Subcutaneous abdominal adipose tissue (tissue), 5 donors: ENCODE results near the gene CST9L.

Experiments
- H3K27ac ChIP-seq: one replicate; pipeline ENCODE4 v1.7.0; 2013; ENCODE audit warnings: low read depth, mild to moderate bottlenecking, inconsistent platforms, low read length, moderate library complexity
- H3K27me3 ChIP-seq, 5 donors: one replicate each; pipeline ENCODE4 v1.7.0; 2013; ENCODE audit warnings: low read length in 5 of 5, inconsistent platforms in 1 of 5; ENCODE audit not compliant: control insufficient read depth in 5 of 5, insufficient read depth in 4 of 5
- H3K36me3 ChIP-seq, 5 donors: one replicate each; pipeline ENCODE4 v1.7.0; 2013; ENCODE audit warnings: low read length in 5 of 5; ENCODE audit not compliant: control insufficient read depth in 5 of 5, insufficient read depth in 5 of 5
- H3K4me1 ChIP-seq, 5 donors: one replicate each; pipeline ENCODE4 v1.7.0; 2013; ENCODE audit warnings: low read length in 5 of 5, mild to moderate bottlenecking in 3 of 5, moderate library complexity in 1 of 5; ENCODE audit not compliant: control insufficient read depth in 5 of 5, insufficient read depth in 5 of 5
- H3K4me3 ChIP-seq, 5 donors: one replicate each; pipeline ENCODE4 v1.7.0; 2013; ENCODE audit warnings: low read length in 5 of 5, low read depth in 1 of 5
- H3K9ac ChIP-seq, 5 donors: one replicate each; pipeline ENCODE4 v1.7.0; 2013; ENCODE audit warnings: low read length in 5 of 5, mild to moderate bottlenecking in 4 of 5, moderate library complexity in 3 of 5
- H3K9me3 ChIP-seq, 5 donors: one replicate each; pipeline ENCODE4 v1.7.0; 2013; ENCODE audit warnings: low read length in 5 of 5; ENCODE audit not compliant: control insufficient read depth in 5 of 5
- donor health status: healthy.
- donor health status: healthy.
- donor health status: healthy.
- donor health status: healthy.
- donor health status: healthy.

Gene CST9L

DNA sequence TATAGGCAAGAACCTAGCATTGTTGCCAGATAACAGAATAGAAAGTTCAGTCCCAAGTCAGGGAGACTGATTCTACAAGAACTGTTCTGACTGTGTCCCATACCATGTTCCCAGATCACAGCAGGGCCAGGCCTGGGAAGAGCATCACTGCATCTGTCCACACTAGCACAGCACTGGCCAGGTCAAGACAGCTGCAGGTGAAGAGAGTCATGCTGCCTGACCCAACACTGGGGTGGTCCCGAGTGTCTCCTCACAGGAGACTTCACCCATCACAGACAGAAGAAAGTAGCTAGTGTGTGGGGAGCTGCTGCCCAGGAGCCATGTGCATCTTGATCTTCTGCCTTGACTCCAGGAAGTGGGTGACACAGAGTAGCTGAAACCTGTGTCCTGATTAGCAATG is 1.3 kb upstream of the CST9L start:
- Histone ChIP-seq H3K27me3 (peaks cover 0 to 7% (median 2%) of the 10 kb centered on the region in 5 donors), H3K36me3 (no peaks in the 10 kb centered on the region), H3K27ac (no peak overlapping the region), H3K4me1 (no peaks in the 10 kb centered on the region), H3K4me3 (no peak overlapping the region), H3K9me3 (no peaks in the 10 kb centered on the region), H3K9ac (no peak overlapping the region)

DNA sequence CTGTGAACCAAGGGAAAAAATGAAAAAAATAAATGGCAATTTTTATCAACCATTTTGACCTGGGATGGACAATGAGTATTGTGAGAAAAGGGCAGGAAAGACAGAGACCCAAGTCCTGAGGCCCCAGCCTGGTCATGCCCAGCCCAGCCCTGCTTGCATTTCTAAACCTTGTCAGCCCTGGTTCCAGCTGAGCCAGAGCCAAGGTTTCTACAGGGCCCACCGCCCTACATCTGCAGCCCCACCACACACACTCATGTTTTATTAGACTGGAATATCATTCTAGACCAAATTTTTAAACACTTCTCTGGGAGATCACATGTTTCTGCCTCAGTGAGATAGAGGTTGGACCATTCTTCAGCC is 667 bp upstream of the CST9L start:
- Histone ChIP-seq H3K9ac (no peak overlapping the region), H3K27ac (no peak overlapping the region), H3K4me1 (no peaks in the 10 kb centered on the region), H3K9me3 (no peaks in the 10 kb centered on the region), H3K4me3 (no peak overlapping the region), H3K36me3 (no peaks in the 10 kb centered on the region), H3K27me3 (peaks cover 0 to 7% (median 2%) of the 10 kb centered on the region in 5 donors)

DNA sequence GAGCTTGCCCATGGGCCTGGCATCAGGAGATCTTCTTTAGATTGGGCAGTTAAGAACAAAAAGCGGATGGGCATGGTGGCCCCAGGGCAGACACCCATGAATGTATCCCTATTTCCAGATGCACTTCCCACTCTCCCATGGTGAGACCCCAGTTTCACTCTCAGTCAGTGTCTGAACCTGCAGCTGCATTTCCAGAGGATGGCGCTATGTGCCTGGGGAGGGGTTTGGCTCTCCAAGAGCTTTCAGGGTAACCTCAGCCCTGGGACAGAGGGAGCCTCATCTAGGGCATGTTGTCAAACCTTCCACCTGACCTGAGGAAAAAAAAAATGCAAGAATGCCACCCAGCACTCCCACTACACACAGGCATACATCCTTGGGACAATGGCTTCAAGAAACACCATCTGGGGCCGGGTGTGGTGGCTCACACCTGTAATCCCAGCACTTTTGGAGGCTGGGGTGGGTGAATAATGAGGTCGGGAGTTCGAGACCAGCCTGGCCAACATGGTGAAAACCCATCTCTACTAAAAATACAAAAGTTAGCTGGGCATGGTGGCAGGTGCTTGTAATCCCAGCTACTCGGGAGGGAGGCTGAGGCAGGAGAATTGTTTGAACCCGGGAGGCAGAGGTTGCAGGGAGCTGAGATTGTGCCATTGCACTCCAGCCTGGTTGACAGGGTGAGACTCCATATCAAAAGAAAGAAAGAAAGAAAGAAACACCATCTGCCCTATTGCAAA is 1.9 kb downstream of the CST9L start:
- peaks cover 3 to 18% (median 17%) of the 10 kb centered on the region in 5 donors for H3K9me3 ChIP-seq
- peaks cover 0 to 7% (median 2%) of the 10 kb centered on the region in 5 donors for H3K27me3 ChIP-seq
- H3K4me3 ChIP-seq, result no peak overlapping the region
- no peaks in the 10 kb centered on the region for H3K4me1 ChIP-seq
- H3K27ac ChIP-seq, result no peak overlapping the region
- H3K36me3 ChIP-seq, result no peaks in the 10 kb centered on the region
- H3K9ac ChIP-seq, result no peak overlapping the region

DNA sequence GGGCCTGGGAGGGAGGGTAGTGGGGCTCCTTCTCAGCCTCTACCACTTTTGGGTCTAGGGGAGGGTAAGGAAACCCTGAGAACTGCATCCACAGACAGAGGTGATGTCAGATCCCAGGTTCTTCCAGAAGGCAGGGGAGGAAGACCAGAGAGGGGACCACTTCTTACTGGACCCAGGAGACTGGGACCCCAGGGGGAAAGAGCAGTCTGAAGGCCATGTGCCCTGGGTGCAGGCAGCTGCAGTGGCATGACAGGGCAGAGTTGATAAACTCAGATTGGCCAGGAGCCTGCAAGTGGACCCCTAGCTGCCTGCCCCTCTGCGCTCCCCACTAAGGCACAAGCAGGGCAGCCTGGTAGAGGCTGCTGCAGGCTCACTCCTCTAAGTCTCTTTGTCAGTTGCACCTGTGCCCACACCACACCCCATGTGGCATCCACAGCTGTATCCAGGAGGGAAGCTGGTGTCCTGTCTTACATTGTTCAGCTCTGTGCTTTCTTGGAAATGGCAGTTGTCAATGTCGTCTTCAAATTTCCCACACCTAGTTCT is 2.7 kb downstream of the CST9L start:
- Histone ChIP-seq H3K36me3 (no peaks in the 10 kb centered on the region), H3K9ac (no peak overlapping the region), H3K4me1 (no peaks in the 10 kb centered on the region), H3K27me3 (peaks cover 0 to 7% (median 2%) of the 10 kb centered on the region in 5 donors), H3K4me3 (no peak overlapping the region), H3K27ac (no peak overlapping the region), H3K9me3 (peaks cover 6 to 24% (median 22%) of the 10 kb centered on the region in 5 donors)

DNA sequence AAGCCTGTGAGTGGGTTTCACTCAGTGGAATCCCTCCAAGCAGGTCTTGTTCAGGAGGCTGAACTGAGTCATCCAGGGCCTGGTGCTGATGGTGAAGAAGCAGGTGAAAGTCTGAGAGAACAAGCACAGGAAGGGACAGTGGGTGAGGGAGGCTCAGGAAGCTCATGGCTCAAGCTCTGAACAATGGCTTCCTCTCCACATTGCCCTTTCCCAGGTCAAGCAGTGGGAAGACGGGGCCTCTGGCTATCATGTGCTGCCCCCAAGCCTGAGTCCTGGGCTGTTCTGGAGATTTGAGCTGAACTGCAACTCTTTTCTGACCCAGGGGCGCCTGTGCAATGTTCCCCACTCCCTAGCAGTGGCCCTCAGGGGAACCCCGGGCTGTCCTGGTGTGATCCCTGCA is 3.4 kb downstream of the CST9L start:
- Histone ChIP-seq H3K4me1 (no peaks in the 10 kb centered on the region), H3K9ac (no peak overlapping the region), H3K36me3 (no peaks in the 10 kb centered on the region), H3K9me3 (peaks cover 6 to 29% (median 28%) of the 10 kb centered on the region in 5 donors), H3K27ac (no peak overlapping the region), H3K27me3 (peaks cover 0 to 7% (median 2%) of the 10 kb centered on the region in 5 donors), H3K4me3 (no peak overlapping the region)

DNA sequence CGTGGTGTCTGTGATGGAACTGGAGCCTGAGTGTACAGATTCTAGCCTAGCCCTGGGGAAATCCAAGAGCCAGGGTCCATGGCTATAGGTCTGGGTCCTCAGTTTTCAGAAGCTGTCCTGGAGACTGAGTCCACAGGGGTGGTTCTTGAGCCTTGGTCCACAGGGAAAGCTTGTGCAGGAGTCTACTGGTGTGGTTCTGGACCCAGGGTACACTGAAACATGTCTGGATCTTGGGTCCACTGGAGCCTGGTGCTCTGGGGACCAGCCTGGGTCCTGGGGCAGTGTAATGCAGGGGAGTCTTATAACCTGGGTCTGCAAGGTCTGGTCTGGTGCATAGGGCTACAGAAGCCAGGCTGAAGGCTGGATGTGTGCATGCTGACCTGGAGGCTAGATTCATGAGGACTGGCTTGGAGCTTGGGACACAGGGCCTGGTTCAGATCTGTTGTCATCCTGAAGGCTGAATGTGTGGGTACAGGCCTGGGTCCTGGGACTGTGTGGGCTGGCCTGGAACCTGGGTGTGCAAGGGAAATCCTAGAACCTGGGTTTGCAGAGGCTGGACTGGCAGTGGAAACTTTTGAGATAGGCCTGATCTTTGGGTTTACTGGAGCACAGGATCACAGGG is 5.5 kb downstream of the CST9L start:
- H3K27ac ChIP-seq, result no peak overlapping the region
- peaks cover 0 to 2% (median 0%) of the 10 kb centered on the region in 5 donors for H3K27me3 ChIP-seq
- peak overlapping the region in 3 of 5 donors; percentile 3 to 36 (median 28) for H3K4me3 ChIP-seq
- H3K9ac ChIP-seq, result no peak overlapping the region
- no peaks in the 10 kb centered on the region for H3K4me1 ChIP-seq
- H3K9me3 ChIP-seq, result peaks cover 6 to 42% (median 33%) of the 10 kb centered on the region in 5 donors
- no peaks in the 10 kb centered on the region for H3K36me3 ChIP-seq

DNA sequence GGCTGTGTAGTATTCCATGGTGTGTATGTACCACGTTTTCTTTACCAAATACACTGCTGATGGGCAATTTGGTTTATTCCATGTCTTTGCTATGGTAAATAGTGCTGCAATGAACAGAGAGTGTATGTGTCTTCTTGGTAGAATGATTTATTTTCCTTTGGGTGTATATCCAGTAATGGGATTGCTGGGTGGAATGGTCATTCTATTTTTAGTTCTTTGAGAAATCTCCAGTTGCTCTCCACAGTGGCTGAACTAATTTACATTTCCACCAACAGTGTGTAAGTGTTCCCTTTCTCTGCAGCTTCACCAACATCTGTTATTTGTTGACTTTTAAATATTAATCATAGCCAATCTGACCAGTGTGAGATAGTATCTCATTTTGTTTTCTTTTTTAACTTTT is 13.9 kb downstream of the CST9L start:
- Histone ChIP-seq H3K27ac (no peak overlapping the region), H3K9me3 (peaks cover 0 to 14% (median 4%) of the 10 kb centered on the region in 5 donors), H3K27me3 (peaks cover 0 to 5% (median 0%) of the 10 kb centered on the region in 5 donors), H3K4me1 (no peaks in the 10 kb centered on the region), H3K4me3 (no peak overlapping the region), H3K36me3 (no peaks in the 10 kb centered on the region), H3K9ac (no peak overlapping the region)

DNA sequence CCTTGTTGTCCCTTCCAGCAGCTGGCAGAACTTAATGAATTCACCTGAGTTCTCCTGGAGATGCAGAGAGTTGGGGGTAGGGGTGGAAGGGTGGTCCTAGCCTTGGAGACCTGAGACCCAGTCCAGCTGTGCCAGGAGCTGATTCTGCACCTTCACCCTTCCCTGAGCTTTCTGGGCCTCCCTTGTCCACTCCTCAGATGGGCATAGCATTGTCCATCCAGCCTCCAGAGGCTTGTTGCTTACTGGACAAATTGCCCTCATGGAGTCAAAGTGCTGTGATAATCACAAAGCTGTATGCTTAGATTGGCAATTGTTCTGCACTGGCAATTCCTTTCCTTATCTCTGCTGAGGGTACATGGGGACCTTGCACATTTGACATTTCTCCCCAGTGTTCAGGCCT is 16.5 kb downstream of the CST9L start:
- Histone ChIP-seq H3K9ac (no peak overlapping the region), H3K9me3 (peaks cover 0 to 3% (median 0%) of the 10 kb centered on the region in 5 donors), H3K27me3 (peaks cover 0 to 5% (median 2%) of the 10 kb centered on the region in 5 donors)

DNA sequence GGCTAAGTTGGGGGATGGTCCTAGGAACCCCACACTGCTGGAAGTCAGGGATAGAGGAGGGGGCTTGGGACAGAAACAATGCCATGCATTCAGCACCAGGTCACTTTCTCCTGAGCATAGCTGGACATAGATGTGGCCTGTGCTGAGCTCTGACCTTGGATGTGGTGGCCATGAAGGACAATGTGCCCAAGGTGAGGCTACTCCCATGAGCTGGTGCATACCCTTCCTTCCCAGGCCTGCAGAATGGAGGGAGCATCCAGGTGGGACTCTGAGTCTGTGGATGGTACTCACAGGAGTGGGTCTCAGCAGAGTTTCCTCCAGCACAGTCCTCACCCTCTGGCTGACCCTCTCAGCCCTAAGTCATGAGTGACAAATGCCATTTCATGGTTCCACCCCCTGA is 16.9 kb downstream of the CST9L start:
- Histone ChIP-seq H3K36me3 (no peaks in the 10 kb centered on the region), H3K27ac (no peak overlapping the region), H3K9ac (no peak overlapping the region), H3K4me1 (no peaks in the 10 kb centered on the region), H3K27me3 (peaks cover 0 to 5% (median 2%) of the 10 kb centered on the region in 5 donors), H3K4me3 (no peak overlapping the region), H3K9me3 (peaks cover 0 to 3% (median 0%) of the 10 kb centered on the region in 5 donors)

More for the DNA sequence above, 16.5 kb downstream of the CST9L start:
- Histone ChIP-seq H3K4me3 (no peak overlapping the region), H3K36me3 (no peaks in the 10 kb centered on the region), H3K4me1 (no peaks in the 10 kb centered on the region), H3K27ac (no peak overlapping the region)

DNA sequence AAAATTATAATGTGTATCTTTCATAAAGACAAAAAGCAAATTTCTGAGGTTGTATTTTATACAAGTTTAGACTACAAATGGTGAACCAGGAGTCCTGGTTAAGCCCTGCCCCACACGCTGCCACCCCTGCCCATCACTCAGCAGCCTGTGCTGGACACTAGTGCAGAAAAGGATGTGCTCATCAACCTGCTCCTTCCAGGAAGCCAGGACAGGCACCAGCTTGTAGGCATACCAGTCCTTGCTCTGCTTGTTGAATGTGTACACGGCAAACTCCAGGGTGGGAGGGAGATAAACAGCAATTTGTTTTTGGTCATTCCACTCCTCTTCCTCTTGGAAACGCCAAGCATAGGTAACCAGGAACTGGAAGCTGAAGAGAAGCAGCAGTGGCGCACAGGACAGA is 18.1 kb downstream of the CST9L start:
- Histone ChIP-seq H3K9ac (no peak overlapping the region), H3K27ac (no peak overlapping the region), H3K4me3 (no peak overlapping the region), H3K9me3 (no peaks in the 10 kb centered on the region), H3K36me3 (no peaks in the 10 kb centered on the region), H3K27me3 (peaks cover 0 to 5% (median 2%) of the 10 kb centered on the region in 5 donors), H3K4me1 (no peaks in the 10 kb centered on the region)
